NCI-H128 (cell line): ENCODE data around the gene FLT4.

Experiments used
- DNase-seq: peaks from one replicate; lab custom pipeline; 2025; ENCODE audit not compliant: unreplicated experiment; lab: John Stamatoyannopoulos, UW

The FLT4 gene

GRCh38 chr5:180643191-180643851 lies 6.1 kb downstream of the FLT4 start:
- DNase-seq: no peak

DNA sequence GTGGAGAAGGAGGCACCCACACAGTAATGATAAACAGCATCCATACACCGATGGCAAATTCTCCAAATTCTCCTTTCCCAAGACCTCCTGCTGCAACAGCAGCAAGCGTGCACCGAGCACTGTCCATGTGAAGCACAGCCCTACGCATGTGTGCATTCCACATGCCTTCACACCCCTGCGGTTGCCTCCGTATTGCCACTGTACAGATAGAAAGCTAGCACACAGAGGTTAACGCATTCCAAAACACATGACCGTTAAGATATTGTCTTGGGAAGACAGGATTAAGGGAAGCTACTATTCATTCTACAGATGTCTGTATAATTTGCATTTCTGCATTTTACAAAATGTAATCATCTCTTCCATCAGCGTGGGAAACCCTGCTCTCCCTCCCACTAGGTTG lies 6.6 kb downstream of the FLT4 start:
- DNase-seq: no peak

DNA sequence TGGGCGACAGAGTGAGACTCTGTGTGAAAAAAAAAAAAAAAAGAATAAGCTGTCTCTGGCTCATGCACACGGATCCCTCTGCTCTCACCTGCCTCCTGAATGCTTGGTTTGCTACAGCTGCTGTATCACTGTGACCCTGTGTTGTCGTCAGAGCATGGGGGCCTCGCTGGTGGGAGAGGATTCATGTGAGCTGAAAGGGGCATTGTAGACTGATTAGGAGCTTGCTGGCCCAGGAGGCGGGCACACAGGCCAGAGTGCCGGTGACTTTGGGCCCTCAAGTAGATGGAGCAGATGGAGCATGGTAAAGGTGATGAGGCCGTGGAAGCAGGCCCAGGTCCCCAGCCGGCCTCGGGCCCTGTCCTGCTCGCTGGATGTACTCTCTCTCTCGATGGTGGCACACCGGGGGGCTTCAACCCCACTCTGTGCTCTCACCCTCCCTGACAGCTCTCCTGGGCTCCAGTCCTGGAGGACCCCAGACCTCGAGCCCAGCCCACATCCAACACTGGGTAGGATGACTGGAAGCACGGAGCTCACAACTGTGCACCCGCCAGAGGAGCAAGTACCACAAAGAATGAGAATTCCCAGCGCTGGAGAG lies 7.1 kb downstream of the FLT4 start:
- no peak for DNase-seq

- no peak for DNase-seq
Measured at GRCh38 chr5:180641566-180641900, 7.9 kb downstream of the FLT4 start.

GRCh38 chr5:180640861-180641565 lies 8.4 kb downstream of the FLT4 start:
- DNase-seq: no peak

- DNase-seq: no peak
Measured at GRCh38 chr5:180640611-180640860, 8.9 kb downstream of the FLT4 start.

DNA sequence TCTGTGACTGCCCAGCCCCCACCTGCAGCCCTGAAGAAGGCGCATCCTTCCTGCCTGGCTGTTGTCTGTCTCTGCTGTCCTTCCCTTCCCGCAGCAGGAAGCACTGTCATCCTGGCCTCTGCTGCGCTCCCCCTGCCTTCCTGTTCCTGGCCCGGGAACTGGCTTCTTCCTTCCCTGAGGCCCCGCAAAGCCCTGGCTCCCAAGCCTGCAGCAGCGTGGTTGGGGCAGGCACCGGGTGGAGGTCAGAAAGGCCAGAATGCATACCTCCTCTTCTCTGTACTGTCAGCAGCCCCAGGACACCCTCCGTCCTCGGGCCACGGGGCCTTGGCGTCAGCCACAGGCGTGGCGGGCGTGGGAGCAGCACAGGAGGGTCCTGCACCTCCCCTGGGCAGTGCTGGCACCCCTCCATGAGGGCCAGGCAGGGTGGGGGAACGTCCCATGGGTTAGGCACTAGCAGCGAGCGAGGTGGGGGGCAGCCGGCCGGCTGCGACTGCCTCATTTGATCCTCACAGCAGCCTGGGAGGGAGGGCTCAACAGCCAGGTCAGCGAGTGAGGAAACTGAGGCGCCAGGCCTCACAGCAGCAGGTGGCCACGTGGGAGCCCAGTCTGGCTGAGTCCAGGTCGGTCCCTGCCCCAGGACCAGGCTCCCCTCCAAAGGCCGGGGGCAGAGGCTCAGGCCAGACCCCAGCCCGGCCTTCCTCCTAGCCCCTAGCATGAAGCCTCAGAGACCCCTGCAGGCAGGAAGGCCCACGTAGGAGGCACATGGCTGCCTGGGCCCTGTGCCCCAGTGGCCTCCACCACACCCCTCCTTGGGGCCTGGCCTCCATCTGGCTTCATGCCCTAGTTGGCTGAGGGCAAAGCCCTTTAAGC lies 9.4 kb downstream of the FLT4 start:
- no peak for DNase-seq

DNA sequence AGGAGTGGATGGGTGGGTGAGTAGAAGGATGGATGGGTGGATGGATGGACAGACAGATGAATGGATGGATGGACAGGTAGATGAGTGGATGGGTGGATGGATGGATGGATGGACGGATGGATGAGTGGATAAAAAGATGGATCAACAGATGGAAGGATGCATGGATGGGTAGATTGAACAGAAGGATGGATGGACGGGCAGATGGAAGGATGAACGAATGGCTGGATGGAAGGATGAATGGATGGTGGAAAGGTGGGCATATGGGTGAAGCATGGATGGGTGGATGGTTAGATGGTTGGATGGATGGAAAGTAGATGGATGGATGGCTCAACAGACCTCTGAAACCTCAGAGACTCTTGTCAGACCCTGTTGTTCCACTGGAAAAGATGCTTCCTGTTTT lies 10.1 kb downstream of the FLT4 start:
- no peak for DNase-seq

GRCh38 chr5:180637962-180638680 lies 11.3 kb downstream of the FLT4 start:
- DNase-seq: no peak

DNA sequence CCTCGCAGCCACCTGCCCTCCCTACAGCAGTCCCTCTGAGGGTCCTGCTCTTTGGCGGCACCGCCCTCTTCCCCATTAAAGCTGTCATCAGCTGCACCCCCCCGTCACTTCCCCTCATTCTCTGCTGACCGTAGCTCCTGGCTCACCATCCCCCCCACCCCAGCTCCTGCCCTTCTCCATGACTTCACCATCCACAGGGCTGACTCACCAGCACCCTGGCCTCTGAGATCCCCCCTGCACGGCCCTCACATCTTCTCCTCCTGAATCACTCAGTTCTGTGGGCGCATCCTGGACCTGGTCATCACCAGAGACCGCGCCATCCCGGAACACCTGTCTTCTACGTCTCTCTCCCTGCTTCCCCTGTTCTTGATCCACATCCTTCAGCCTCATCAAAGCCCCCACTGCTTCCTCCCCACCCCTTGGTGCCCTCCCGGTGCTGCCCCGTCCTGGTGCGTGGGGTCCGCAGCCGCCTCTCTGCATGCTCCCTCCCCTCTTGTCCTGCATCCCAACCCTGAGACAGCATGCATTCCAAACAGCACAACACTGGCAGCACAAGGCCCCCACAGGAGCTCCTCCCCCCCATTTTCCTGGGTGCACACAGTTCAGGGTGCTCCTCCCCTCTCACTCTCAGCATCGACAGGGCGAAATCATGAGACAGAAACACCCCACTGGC lies 12.9 kb downstream of the FLT4 start:
- DNase-seq: no peak

- no peak for DNase-seq
Measured at GRCh38 chr5:180636016-180636402, 13.4 kb downstream of the FLT4 start.

DNA sequence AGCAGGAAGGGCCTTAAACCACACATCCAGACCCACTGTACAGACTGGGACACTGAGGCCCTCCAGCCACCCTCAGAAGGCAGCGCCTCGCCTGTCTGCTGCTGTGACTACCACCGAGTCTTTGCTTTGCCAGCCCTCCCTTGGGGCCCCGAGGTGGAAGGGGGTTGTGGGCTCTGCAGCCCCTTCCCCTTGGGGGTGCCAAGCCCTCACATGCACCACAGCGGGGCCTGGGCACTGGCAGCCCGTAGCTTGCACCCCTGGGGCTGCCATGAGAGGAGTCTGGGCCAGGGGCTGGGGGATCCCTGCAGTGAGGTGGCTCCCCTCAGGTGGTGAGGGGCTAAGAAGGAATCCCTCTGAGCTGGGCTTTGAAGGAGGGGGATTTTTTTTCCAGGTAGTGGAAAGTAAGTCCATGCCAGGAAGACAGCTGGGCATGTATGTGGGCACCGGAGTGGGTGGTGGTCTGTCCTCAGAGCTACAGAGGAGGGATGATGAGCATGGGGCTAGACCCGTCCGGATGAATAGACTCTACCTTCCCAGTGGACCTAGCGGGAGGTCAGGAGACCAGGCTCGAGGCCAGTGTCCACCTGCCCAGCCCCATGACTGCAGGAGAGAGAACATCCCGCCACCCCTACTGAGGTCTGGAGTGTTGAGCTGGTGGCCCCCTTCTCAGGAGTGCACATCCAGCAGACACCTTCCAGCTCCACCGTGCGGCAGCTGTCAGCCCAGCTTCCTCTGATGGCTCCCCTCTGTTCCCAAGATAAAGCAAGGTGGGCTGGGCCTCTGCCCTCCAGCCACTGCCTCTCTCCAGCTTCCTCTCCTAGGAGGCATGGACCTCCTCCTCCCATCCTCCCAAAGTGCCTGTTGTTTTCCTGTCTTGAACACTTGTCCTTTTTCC lies 15.9 kb downstream of the FLT4 start:
- DNase-seq: no peak

GRCh38 chr5:180632768-180633167 lies 16.6 kb downstream of the FLT4 start:
- no peak for DNase-seq

- DNase-seq: no peak
Measured at GRCh38 chr5:180631549-180632383, 17.6 kb downstream of the FLT4 start.

DNA sequence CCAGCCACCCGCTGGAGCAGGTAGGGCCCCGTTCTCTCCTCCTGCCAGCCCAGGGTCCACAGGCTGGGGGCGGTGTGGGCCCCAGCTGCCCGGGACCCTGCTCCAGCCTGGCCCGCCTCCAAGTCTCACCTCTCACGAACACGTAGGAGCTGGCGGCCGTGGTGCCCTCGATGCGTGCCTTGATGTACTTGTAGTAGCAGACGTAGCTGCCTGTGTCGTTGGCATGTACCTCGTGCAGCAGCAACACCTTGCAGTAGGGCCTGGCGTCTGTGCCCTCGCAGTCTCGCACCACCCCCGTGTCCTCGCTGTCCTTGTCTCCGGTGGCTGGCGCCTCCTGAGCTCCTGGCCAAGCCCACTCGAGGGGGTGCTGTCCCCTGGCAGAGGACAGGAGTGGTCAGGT lies 19.0 kb downstream of the FLT4 start:
- DNase-seq: no peak

DNA sequence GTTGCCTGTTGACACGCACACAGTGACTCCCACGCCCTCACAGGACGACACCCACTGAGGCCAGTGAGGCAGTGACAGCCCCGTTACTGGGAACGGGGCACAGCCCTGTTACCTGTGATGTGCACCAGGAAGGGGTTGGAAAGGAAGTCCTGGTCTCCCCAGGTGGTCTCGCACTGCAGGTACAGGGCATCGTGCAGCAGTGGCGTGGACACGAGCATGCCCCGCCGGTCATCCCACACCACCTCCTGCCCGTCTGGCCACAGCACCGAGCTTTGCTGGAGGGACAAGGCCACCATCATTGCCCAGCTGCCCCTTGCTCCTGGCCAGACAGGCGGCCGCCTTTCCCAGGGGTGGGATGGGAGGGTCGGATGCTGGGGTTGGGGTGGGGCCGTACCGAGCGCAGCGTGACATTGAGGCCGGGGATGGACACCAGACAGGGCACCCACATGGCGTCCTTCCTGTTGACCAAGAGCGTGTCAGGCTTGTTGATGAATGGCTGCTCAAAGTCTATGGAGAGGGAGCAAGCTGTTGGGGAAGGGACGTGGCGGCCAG lies 19.5 kb downstream of the FLT4 start:
- DNase-seq: no peak

- no peak for DNase-seq
Measured at GRCh38 chr5:180628827-180629750, 20.3 kb downstream of the FLT4 start.

GRCh38 chr5:180628211-180628610 lies 21.2 kb downstream of the FLT4 start:
- no peak for DNase-seq
